HG03432 (cell line): ENCODE data around the gene VAT1.

Experiments
- ATAC-seq: cut with Tn5 transposase; IDR thresholded peaks from one replicate; pipeline ENCODE4 v1.9.1; 2021; ENCODE audit warnings: mild to moderate bottlenecking, moderate library complexity; ENCODE audit not compliant: unreplicated experiment

The VAT1 gene

GRCh38 chr17:43027091-43028032 lies 5.2 kb upstream of the VAT1 start:
- no peak for ATAC-seq

- no peak for ATAC-seq
These were observed 4.4 kb upstream of the VAT1 start for GRCh38 chr17:43026595-43026994.

GRCh38 chr17:43025766-43026537 lies 3.8 kb upstream of the VAT1 start:
- no peak for ATAC-seq

GRCh38 chr17:43025290-43025657 lies 3.1 kb upstream of the VAT1 start:
- no peak for ATAC-seq

- ATAC-seq = peak; percentile 46
These were observed 2.5 kb upstream of the VAT1 start, which contains the start of gene RND2 for GRCh38 chr17:43024407-43025289. Gene RND2, plus strand, starts transcription at chr17:43025231. Its CDS starts 117 bp downstream, at chr17:43025348.

GRCh38 chr17:43020789-43021740 lies 1.1 kb downstream of the VAT1 start:
- ATAC-seq = no peak

GRCh38 chr17:43020030-43020621 lies 2.1 kb downstream of the VAT1 start:
- no peak for ATAC-seq

GRCh38 chr17:43019418-43019817 lies 2.8 kb downstream of the VAT1 start:
- no peak for ATAC-seq

- ATAC-seq = no peak
These were observed 3.3 kb downstream of the VAT1 start for GRCh38 chr17:43018932-43019331.

- no peak for ATAC-seq
These were observed 4.0 kb downstream of the VAT1 start for GRCh38 chr17:43018008-43018853.

GRCh38 chr17:43016216-43016615 lies 6.0 kb downstream of the VAT1 start:
- no peak for ATAC-seq

- no peak for ATAC-seq
These were observed 6.6 kb downstream of the VAT1 start for GRCh38 chr17:43015579-43015978.

GRCh38 chr17:43014649-43015542 lies 7.3 kb downstream of the VAT1 start:
- ATAC-seq = no peak

GRCh38 chr17:43014020-43014648 lies 8.1 kb downstream of the VAT1 start:
- ATAC-seq = no peak

- no peak for ATAC-seq
These were observed 8.9 kb downstream of the VAT1 start for GRCh38 chr17:43013296-43013695.

- ATAC-seq = no peak
These were observed 10.3 kb downstream of the VAT1 start for GRCh38 chr17:43011728-43012472.
